ENCODE results near the gene CD9. TPM values are rescaled to one million over a fixed set of nuclear protein-coding genes. Genes with fewer than 3 reads are reported as not detected.

CD9 gene
- polyA plus RNA-seq, 3 donors, result 7.6 to 323 (median 7.7) TPM

DNA sequence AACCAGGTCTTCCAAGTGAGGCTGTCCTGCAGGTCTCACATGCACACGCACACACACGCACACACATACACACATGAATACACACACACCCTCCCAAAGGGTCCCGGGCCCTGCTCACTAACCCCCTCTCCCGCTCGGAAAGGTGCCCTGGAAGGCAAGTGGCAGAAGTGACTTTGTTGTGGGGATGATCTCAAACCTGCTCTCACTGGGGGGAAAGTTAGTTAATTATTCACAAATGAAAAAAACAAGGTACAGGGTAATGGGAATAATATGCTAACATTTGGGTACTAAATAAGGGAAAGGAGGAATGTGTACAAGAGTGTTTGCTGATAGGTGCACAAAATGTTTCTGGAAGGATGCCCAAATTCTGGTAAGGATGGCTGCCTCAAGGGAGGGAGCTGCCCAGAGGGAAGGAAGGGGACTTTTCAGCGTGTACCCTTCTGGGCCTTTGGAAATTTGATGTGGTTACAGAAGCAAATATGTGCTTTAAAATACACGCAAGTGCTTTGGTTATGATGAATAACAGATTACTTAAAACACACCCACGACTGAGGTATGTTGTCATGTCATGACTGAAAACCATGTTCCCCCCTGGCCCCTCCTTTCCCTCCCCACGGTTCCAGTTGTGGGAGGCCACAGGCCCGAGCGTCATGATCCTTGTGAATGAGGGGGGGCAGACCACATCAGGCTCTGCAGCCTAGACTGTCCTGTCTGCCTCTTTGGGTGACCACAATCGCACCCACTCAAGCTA, 66.9 kb downstream of the CD9 start:
- H3K27me3 Mint-ChIP-seq (ENCODE audit: low read depth in 3 of 3), result peaks cover 0 to 3% (median 2%) of the 10 kb centered on the region in 3 donors
- no peak overlapping the region for H3K27ac Mint-ChIP-seq
- 92% methylated on average over 2 of the region's 12 CpGs for WGBS (ENCODE audit: insufficient coverage)
- Histone ChIP-seq H4K20me1 (ENCODE audit: insufficient read depth, low read length) (no peaks in the 10 kb centered on the region), H3K9ac (ENCODE audit: insufficient read depth, low read length, poor library complexity, severe bottlenecking) (no peak overlapping the region), H3K4me1 (ENCODE audit: control insufficient read depth in 1 of 2, insufficient read depth in 2 of 2, low read length in 2 of 2) (no peaks in the 10 kb centered on the region), H3K27me3 (ENCODE audit: control insufficient read depth in 2 of 2, insufficient read depth in 2 of 2, low read length in 2 of 2) (no peaks in the 10 kb centered on the region), H2AFZ (ENCODE audit: insufficient read depth, low read depth, low read length, poor library complexity, severe bottlenecking) (no peak overlapping the region), H3K4me3 (replicated peaks in 1 of 3; ENCODE audit: low read depth in 2 of 3, low read length in 3 of 3) (no peak overlapping the region), H3K4me2 (replicated peaks; ENCODE audit: extremely low read depth, low read length, poor library complexity, severe bottlenecking) (no peak overlapping the region), H3K9me3 (replicated peaks in 1 of 2; ENCODE audit: control insufficient read depth in 1 of 2, insufficient read depth in 1 of 2, low read length in 2 of 2) (no peaks in the 10 kb centered on the region), H3K36me3 (replicated peaks in 1 of 2; ENCODE audit: control insufficient read depth in 1 of 2, insufficient read depth in 2 of 2, low read length in 2 of 2) (no peaks in the 10 kb centered on the region), H3K27ac (ENCODE audit: low read depth in 1 of 2, low read length in 2 of 2) (no peak overlapping the region), H3K79me2 (ENCODE audit: insufficient read depth, low read length) (no peaks in the 10 kb centered on the region)
- no peak overlapping the region for H3K4me3 Mint-ChIP-seq
- H3K36me3 Mint-ChIP-seq, result no peaks in the 10 kb centered on the region
- intact Hi-C loops (cut with micrococcal nuclease), result no loop called here
- no peaks in the 10 kb centered on the region for H3K9me3 Mint-ChIP-seq
- no peak for DNase-seq
- TF ChIP-seq, protein P1, sequence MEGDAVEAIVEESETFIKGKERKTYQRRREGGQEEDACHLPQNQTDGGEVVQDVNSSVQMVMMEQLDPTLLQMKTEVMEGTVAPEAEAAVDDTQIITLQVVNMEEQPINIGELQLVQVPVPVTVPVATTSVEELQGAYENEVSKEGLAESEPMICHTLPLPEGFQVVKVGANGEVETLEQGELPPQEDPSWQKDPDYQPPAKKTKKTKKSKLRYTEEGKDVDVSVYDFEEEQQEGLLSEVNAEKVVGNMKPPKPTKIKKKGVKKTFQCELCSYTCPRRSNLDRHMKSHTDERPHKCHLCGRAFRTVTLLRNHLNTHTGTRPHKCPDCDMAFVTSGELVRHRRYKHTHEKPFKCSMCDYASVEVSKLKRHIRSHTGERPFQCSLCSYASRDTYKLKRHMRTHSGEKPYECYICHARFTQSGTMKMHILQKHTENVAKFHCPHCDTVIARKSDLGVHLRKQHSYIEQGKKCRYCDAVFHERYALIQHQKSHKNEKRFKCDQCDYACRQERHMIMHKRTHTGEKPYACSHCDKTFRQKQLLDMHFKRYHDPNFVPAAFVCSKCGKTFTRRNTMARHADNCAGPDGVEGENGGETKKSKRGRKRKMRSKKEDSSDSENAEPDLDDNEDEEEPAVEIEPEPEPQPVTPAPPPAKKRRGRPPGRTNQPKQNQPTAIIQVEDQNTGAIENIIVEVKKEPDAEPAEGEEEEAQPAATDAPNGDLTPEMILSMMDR (IDR thresholded peaks at IDR 0.05), result no peak
- H3K4me1 Mint-ChIP-seq, result no peaks in the 10 kb centered on the region

DNA sequence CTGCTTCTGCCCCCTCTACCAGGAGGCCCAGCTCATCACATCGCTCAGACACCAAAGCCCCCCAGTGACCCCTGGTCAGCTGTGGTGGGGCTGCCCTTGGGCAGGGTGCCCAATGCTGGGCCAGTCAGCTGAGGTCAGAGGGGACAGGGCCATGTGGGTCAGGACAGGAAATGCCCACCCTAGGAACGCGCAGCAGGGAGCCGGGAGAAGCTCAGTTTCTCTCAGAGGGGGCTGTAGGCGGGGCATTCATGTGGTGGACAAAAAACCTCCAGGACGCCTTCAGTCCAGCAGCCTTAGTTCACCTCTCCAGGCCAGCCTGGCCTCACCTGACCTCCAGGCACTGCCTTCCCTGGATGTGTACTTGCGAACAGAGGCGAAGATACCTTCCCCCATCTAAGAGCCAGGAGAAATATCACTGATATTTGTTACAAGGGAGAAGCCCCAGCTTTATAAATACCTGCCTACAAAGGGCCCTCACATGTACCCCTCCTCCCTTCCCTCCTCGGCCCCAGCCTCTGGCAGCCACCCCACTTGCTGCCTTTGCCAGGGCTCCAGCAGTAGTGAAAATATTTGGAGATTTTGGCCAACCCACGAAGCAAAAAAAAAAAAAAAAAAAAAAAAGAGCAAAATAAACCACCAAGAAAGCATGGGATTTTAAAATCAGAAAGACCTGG, 68.4 kb downstream of the CD9 start:
- Mint-ChIP-seq H3K27me3 (ENCODE audit: low read depth in 3 of 3) (peaks cover 3 to 7% (median 4%) of the 10 kb centered on the region in 3 donors), H3K4me1 (no peaks in the 10 kb centered on the region)
- intact Hi-C loops (cut with micrococcal nuclease), result no loop called here

More for the DNA sequence above, 68.4 kb downstream of the CD9 start:
- Histone ChIP-seq H3K27me3 (ENCODE audit: control insufficient read depth in 2 of 2, insufficient read depth in 2 of 2, low read length in 2 of 2) (no peaks in the 10 kb centered on the region), H3K4me1 (ENCODE audit: control insufficient read depth in 1 of 2, insufficient read depth in 2 of 2, low read length in 2 of 2) (no peaks in the 10 kb centered on the region), H3K79me2 (ENCODE audit: insufficient read depth, low read length) (no peaks in the 10 kb centered on the region), H3K27ac (ENCODE audit: low read depth in 1 of 2, low read length in 2 of 2) (no peak overlapping the region), H3K9me3 (replicated peaks in 1 of 2; ENCODE audit: control insufficient read depth in 1 of 2, insufficient read depth in 1 of 2, low read length in 2 of 2) (no peaks in the 10 kb centered on the region), H3K36me3 (replicated peaks in 1 of 2; ENCODE audit: control insufficient read depth in 1 of 2, insufficient read depth in 2 of 2, low read length in 2 of 2) (no peaks in the 10 kb centered on the region), H3K9ac (ENCODE audit: insufficient read depth, low read length, poor library complexity, severe bottlenecking) (no peak overlapping the region), H3K4me2 (replicated peaks; ENCODE audit: extremely low read depth, low read length, poor library complexity, severe bottlenecking) (no peak overlapping the region), H2AFZ (ENCODE audit: insufficient read depth, low read depth, low read length, poor library complexity, severe bottlenecking) (no peak overlapping the region), H4K20me1 (ENCODE audit: insufficient read depth, low read length) (no peaks in the 10 kb centered on the region), H3K4me3 (replicated peaks in 1 of 3; ENCODE audit: low read depth in 2 of 3, low read length in 3 of 3) (no peak overlapping the region)
- H3K27ac Mint-ChIP-seq, result no peak overlapping the region
- no peaks in the 10 kb centered on the region for H3K9me3 Mint-ChIP-seq
- no peak overlapping the region for H3K4me3 Mint-ChIP-seq
- TF ChIP-seq, protein P1 (IDR thresholded peaks at IDR 0.05), result no peak
- no peak for DNase-seq
- no peaks in the 10 kb centered on the region for H3K36me3 Mint-ChIP-seq
- 89% methylated on average over 5 of the region's 10 CpGs for WGBS (ENCODE audit: insufficient coverage)

Data from CD14-positive monocyte (primary cell).